Gastroesophageal sphincter (tissue), 4 donors: ENCODE results near the gene DNASE2. TPM values are rescaled to one million over a fixed set of nuclear protein-coding genes. Genes with fewer than 3 reads are reported as not detected.
"Not testable (repeated sequence)": the region's sequence is repeated elsewhere in the genome, so short reads cannot be mapped to it uniquely, and the experiment has no call there.

Experiments used
- ATAC-seq: fragments of 150-250 bp; one replicate; pipeline ENCODE4 v1.9.1; 2016; ENCODE audit warnings: mild to moderate bottlenecking, moderate library complexity
- H3K27ac ChIP-seq, 4 donors: fragments of 200-600 bp; sonication (generic) in 3 of 4; 1 replicate in 3 of 4; 2 replicates in 1 of 4; pipeline ENCODE4 v1.5.1; 2016 to 2019
- H3K27me3 ChIP-seq: fragments of 200-600 bp; sonication (generic); one replicate; pipeline ENCODE4 v1.5.1; 2019
- H3K36me3 ChIP-seq, 2 donors: fragments of 200-600 bp; sonication (generic); one replicate each; pipeline ENCODE4 v1.5.1; 2019; ENCODE audit warnings: control low read depth in 1 of 2
- H3K4me1 ChIP-seq, 3 donors: fragments of 200-600 bp; sonication (generic); 1 replicate in 2 of 3; 2 replicates in 1 of 3; pipeline ENCODE4 v1.5.1; 2016 to 2019; ENCODE audit warnings: control low read depth in 2 of 3
- H3K4me3 ChIP-seq, 2 donors: fragments of 200-600 bp; sonication (generic); one replicate each; pipeline ENCODE4 v1.5.1; 2019; ENCODE audit warnings: mild to moderate bottlenecking in 1 of 2, moderate library complexity in 1 of 2
- H3K9me3 ChIP-seq, 3 donors: fragments of 200-600 bp; sonication (generic); one replicate each; pipeline ENCODE4 v1.5.1; 2017 to 2019; ENCODE audit warnings: control low read depth in 2 of 3
- EP300 ChIP-seq: sonication (generic); formaldehyde crosslinking; IDR thresholded peaks from one replicate; pipeline ENCODE4 v1.6.1; 2017; ENCODE audit warnings: antibody characterized with exemption, mild to moderate bottlenecking
- POLR2A ChIP-seq, 2 donors: fragments of 450-650 bp; IDR thresholded peaks; one replicate each; pipeline ENCODE4 v1.6.1; 2017; ENCODE audit warnings: antibody characterized with exemption in 2 of 2, mild to moderate bottlenecking in 2 of 2, moderate library complexity in 1 of 2
- POLR2AphosphoS5 ChIP-seq: sonication (generic); formaldehyde crosslinking; IDR thresholded peaks from one replicate; pipeline ENCODE4 v1.6.1; 2017; ENCODE audit warnings: antibody characterized with exemption
- WGBS, 2 donors: methylation state at CpG; one replicate each; pipeline ENCODE4 v1.1.5; 2018; ENCODE audit warnings: low coverage in 1 of 2; 5-methylcytosine and 5-hydroxymethylcytosine counted together
- total RNA-seq, 4 donors: library from RNA; depleted of rRNA; stranded (reverse); fragments of >200 nt; gene quantifications; one replicate each; pipeline ENCODE4 v1.1.0, GENCODE V29; 2016
- TF ChIP-seq, protein P1 (sequence below), 4 experiments: fragments of 200-600 bp in 2 of 4; fragments of 450-650 bp in 2 of 4; sonication (generic) in 1 of 4; IDR thresholded peaks; one replicate each; pipeline ENCODE4 v1.5.1; 2017 to 2019; ENCODE audit warnings: antibody characterized with exemption in 4 of 4, mild to moderate bottlenecking in 2 of 4, moderate library complexity in 2 of 4

The DNASE2 gene
- total RNA-seq, 4 donors from 2014 or later: 22.3 to 37.1 (median 32.9) TPM

DNA sequence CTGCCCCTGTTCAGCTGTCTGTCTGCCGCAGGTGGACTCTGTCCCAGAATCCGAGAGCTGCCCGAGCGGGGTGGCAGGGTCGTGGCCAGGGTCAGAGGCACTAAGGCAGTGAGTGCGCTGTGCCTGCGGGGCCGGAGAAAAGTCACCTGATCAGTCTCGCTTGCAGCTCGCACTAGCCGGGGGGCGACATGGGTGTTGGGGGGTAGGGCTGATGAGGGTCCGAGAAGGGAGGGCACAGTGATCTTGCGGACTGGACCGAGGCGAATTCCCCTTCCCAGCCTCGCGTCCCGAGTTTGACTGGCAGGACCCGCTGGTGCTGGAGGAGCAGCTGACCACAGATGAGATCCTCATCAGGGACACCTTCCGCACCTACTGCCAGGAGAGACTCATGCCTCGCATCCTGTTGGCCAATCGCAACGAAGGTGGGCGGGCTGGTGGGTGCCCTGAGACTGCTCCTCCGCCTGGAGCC is 10.3 kb upstream of the DNASE2 start:
- H3K27ac ChIP-seq: peak overlapping the region; percentile 67 to 92 (median 88)
- no peak for ATAC-seq
- no peaks in the 10 kb centered on the region for H3K9me3 ChIP-seq
- no peak for TF ChIP-seq POLR2A (IDR thresholded peaks at IDR 0.05)
- no peak for TF ChIP-seq POLR2AphosphoS5
- no peak for TF ChIP-seq EP300
- TF ChIP-seq, protein P1, sequence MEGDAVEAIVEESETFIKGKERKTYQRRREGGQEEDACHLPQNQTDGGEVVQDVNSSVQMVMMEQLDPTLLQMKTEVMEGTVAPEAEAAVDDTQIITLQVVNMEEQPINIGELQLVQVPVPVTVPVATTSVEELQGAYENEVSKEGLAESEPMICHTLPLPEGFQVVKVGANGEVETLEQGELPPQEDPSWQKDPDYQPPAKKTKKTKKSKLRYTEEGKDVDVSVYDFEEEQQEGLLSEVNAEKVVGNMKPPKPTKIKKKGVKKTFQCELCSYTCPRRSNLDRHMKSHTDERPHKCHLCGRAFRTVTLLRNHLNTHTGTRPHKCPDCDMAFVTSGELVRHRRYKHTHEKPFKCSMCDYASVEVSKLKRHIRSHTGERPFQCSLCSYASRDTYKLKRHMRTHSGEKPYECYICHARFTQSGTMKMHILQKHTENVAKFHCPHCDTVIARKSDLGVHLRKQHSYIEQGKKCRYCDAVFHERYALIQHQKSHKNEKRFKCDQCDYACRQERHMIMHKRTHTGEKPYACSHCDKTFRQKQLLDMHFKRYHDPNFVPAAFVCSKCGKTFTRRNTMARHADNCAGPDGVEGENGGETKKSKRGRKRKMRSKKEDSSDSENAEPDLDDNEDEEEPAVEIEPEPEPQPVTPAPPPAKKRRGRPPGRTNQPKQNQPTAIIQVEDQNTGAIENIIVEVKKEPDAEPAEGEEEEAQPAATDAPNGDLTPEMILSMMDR (IDR thresholded peaks at IDR 0.05): no peak
- peaks cover 0 to 24% (median 16%) of the 10 kb centered on the region in 3 donors for H3K4me1 ChIP-seq
- peaks cover 0 to 38% of the 10 kb centered on the region in 2 donors for H3K36me3 ChIP-seq
- peak overlapping the region; percentile 73 to 90 for H3K4me3 ChIP-seq
- peaks cover 4% of the 10 kb centered on the region for H3K27me3 ChIP-seq
- WGBS, 2 donors: no CpG with 5 or more reads among the region's 26 CpGs

DNA sequence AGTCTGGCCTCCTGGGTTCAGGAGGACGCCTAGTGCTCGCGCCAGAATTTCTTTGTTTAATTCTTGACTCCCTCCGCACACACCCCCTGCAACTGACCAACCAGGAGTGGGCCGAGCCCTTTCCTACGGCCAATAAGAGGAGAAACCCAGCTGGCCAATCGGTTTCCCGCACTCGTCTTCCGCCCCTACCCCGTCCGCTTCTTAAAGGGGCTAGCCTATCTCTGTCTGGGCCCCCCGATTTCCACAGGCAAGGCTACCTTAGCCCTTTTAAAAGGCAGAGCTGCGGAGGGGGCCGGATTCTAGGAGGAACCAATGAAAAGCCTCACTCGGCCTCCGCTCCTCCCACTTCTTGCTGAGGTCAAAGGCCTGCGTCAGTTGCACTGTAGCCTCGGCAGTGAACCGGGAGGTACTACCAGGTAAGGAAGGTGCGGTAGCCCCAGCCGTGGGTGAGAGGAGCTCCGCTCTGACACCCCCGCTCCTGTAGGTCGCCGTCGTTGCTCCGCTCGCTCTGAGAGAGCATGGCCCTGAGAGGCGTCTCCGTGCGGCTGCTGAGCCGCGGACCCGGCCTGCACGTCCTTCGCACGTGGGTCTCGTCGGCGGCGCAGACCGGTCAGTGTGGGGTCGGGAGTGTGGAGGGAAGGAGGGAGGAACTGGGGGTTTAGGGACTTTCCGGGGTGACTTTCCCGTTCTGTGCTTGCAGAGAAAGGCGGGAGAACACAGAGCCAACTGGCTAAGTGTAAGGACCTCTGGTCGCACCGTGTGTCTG is 9.7 kb upstream of the DNASE2 start, which contains the start of gene GCDH:
GCDH (plus strand) TSS at position 374 of the 766 bp plus-strand sequence; CDS start at position 519, 145 bp downstream.
- Histone ChIP-seq H3K9me3 (no peaks in the 10 kb centered on the region), H3K4me1 (peaks cover 0 to 26% (median 17%) of the 10 kb centered on the region in 3 donors), H3K27me3 (peaks cover 11% of the 10 kb centered on the region), H3K27ac (peak within 1 kb of the TSS; percentile 67 to 92 (median 88)), H3K36me3 (peaks cover 0 to 32% of the 10 kb centered on the region in 2 donors), H3K4me3 (peak within 1 kb of the TSS; percentile 73 to 90)
- peak; percentile 99 for ATAC-seq
- 0% methylated on average over 4 of the region's 49 CpGs; no CpG with 5 or more reads in 1 of the 2 donors for WGBS, 2 donors
- no peak for TF ChIP-seq EP300
- TF ChIP-seq POLR2AphosphoS5: peak; percentile 81
- peak; percentile 70 to 78 for TF ChIP-seq POLR2A (IDR thresholded peaks at IDR 0.05)
- TF ChIP-seq, protein P1 (IDR thresholded peaks at IDR 0.05): peak in 1 of 4 experiments; percentile 13

DNA sequence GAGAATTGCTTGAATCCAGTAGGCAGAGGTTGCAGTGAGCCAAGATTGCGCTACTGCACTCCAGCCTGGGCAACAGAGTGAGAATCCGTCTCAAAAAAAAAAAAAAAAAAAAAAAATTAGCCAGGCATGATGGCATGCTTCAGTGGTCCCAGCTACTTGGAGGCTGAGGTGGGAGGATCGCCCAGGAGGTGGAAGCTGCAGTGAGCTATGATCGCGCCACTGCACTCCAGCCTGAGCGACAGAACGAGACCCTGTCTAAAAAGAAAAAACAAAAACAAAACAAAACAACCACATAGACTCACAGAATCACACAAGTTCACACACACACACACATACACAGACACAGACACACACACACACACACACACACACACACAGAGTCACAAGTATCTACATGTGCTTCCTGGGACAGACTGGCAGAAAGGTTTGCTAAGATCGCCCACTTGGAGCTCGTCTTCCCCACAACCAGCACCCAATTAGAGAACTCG is 9.1 kb upstream of the DNASE2 start:
- Histone ChIP-seq H3K4me3 (peak overlapping the region in 1 of 2 donors; percentile 25), H3K4me1 (peaks cover 0 to 33% (median 23%) of the 10 kb centered on the region in 3 donors), H3K36me3 (peaks cover 0 to 26% of the 10 kb centered on the region in 2 donors), H3K27ac (peak overlapping the region; percentile 27 to 92 (median 88)), H3K27me3 (peaks cover 17% of the 10 kb centered on the region)
- H3K9me3 ChIP-seq, ATAC-seq: not testable (repeated sequence)
- WGBS, 2 donors: 24% methylated on average over 10 of the region's 10 CpGs; no CpG with 5 or more reads in 1 of the 2 donors

DNA sequence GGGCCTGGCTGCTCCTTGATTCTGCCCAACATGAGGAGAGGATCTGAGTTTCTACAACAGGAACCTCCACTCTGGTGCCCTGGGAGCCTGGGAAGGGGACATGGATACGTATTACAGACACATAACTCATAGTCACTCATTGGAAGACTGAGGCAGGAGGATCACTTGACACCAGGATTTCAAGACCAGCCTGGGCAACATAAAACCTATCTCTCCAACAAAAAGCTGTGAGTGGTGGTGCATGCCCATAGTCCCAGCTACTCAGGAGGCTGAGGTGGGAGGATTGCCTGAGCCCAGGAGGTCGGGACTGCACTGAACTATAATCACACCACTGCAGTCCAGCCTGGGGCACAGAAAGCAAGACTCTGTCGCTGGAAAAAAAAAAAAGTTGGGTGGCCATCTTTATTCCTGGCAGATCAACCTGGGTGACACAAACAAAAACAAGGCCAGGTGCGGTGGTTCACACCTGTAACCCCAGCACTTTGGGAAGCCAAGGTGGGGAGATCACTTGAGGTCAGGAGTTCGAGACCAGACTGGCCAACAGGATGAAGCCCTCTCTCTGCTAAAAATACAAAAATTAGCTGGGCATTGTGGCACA is 6.9 kb upstream of the DNASE2 start:
- peaks cover 38% of the 10 kb centered on the region for H3K27me3 ChIP-seq
- H3K27ac ChIP-seq: no peak overlapping the region
- no peak for ATAC-seq
- peaks cover 0 to 12% (median 0%) of the 10 kb centered on the region in 3 donors for H3K9me3 ChIP-seq
- peaks cover 0 to 3% of the 10 kb centered on the region in 2 donors for H3K36me3 ChIP-seq
- TF ChIP-seq POLR2A (IDR thresholded peaks at IDR 0.05) (no peak), EP300 (no peak)
- TF ChIP-seq, protein P1 (IDR thresholded peaks at IDR 0.05): no peak
- no peak overlapping the region for H3K4me3 ChIP-seq
- H3K4me1 ChIP-seq: peaks cover 0 to 41% (median 28%) of the 10 kb centered on the region in 3 donors
- 49 to 58% methylated on average over 2 to 3 of the region's 5 CpGs for WGBS, 2 donors

DNA sequence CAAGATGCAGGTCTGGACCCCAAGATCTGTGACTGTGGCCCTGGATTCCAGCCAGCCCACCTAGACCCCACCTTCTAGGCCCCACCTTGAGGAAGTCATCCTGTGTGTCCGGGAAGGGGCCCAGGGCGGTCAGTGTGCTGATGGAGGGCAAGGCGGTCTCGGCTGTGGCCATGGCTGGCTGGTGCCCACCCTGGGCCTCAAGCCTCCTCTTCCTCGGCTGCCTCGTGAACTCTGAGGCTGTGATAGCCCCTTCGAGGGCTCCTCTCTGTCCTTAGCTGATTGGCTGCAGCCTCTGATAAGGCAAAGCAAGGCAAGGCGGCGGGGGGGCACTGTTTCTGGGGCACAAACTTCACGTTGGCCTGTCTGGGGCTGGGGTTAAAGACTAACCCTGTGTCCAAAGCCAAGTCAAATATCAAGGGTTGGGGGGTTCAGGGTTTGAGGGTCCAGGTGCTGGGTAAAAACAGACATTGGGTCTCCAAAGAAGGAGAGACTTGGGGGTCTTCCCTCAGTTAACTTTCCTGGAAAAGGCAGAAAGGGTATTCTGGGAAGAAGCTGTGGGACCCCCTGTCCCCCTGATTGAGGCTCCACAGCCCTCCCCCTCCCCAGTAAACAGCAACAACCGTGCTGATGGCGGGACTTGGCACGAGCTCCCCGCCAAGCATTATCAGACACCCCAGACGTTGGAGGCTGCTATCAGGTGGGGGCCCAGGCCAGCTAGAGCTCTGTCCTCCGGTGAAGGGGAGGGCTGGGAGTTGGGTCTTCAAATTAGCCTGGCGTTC is 5.9 kb upstream of the DNASE2 start, which contains the start of gene KLF1:
KLF1 (minus strand) TSS at position 233 of the 779 bp plus-strand sequence; CDS start at position 172, 61 bp downstream.
- WGBS, 2 donors: 43% methylated on average over 3 of the region's 17 CpGs; no CpG with 5 or more reads in 1 of the 2 donors
- Histone ChIP-seq H3K27me3 (peaks cover 38% of the 10 kb centered on the region), H3K9me3 (peaks cover 0 to 12% (median 0%) of the 10 kb centered on the region in 3 donors), H3K36me3 (no peaks in the 10 kb centered on the region), H3K4me3 (peak within 1 kb of the TSS in 1 of 2 donors; percentile 49), H3K4me1 (peaks cover 0 to 33% (median 25%) of the 10 kb centered on the region in 3 donors), H3K27ac (no peak within 1 kb of the TSS)
- no peak for ATAC-seq
- no peak for TF ChIP-seq POLR2A (IDR thresholded peaks at IDR 0.05)
- TF ChIP-seq POLR2AphosphoS5: no peak
- TF ChIP-seq, protein P1 (IDR thresholded peaks at IDR 0.05): no peak
- TF ChIP-seq EP300: no peak
